ENCODE measurements around the gene CHRNB2.

DNA sequence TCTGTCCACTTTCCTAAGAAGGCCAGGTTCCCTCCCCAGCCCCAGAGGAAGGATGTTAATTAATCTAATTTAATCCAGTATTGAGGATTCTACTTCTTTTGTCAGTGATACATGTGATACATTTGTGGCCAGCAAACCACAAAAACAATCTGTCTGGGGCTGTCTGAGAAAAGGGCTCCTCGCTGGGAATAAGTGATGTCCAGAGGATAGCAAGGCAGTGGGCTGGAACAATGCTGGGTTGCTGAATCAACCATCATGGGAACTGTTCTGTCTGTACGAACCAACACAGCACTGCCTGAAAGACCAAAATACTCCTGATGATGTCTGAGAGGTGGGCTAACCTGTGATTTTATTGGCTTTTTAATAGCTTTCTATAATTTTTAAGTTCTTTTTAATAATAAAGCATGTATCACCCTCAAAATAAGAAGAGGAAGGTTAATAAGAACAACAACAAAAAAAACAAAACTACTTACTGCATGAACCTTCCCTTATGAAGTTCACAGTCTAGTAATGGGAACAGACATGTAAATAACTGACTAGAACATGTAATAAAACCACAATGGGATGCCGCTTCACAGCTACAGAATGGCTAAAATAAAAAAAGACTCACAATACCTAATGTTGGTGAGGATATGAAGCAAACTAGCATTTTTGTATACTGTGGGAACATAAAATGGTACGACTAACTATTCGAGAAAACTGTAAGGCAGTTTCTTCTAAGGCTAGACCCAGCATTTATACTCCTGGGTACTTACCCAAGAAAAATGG is 51.8 kb downstream of the CHRNB2 start:
- TF ChIP-seq JUN (IDR thresholded peaks at IDR 0.05; ENCODE audit: low read depth, low read length), result no peak
- TF ChIP-seq USF2 (IDR thresholded peaks at IDR 0.05; ENCODE audit: low read length), result no peak
- no peak for TF ChIP-seq MAX (IDR thresholded peaks at IDR 0.05)
- TF ChIP-seq POLR2AphosphoS5 (IDR thresholded peaks at IDR 0.05; ENCODE audit: low read depth, low read length), result no peak
- no peak for TF ChIP-seq EZH2 (IDR thresholded peaks at IDR 0.05; ENCODE audit: low read depth, low read length, severe bottlenecking)
- no peak for TF ChIP-seq JUND (IDR thresholded peaks at IDR 0.05; ENCODE audit: low read length)
- TF ChIP-seq RAD21 (IDR thresholded peaks at IDR 0.05 in 1 of 2, conservative IDR thresholded peaks at IDR 0.05 in 1 of 2; ENCODE audit: low read depth in 2 of 2, low read length in 2 of 2), result no peak
- no peak for TF ChIP-seq POLR2A (IDR thresholded peaks at IDR 0.05; ENCODE audit: control extremely low read depth in 1 of 2, low read depth in 2 of 2, low read length in 2 of 2)
- TF ChIP-seq CHD2 (IDR thresholded peaks at IDR 0.05; ENCODE audit: low read length), result no peak
- TF ChIP-seq YY1 (IDR thresholded peaks at IDR 0.05; ENCODE audit: low read depth, low read length), result no peak

Measured in H1 (cell line).